ENCODE data around the gene OR51G1.

The OR51G1 gene

DNA sequence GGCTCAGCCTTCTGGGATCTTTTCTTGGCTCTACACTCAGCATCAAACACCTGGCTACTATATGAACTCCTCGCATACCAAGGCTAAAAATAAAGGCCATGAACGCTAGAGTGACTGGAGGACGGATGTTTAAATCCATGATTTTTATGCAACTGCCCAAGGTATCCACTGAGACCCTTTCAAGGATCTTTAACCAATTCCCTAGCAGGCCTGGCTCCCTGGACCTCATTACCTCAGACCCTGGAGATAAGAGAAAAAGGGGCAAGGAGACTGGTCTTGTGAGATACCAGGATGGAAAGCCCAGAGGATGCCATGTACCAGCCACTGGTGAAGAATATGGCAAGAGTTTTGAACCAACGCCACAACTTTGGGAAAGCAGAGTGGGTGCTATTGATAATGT lies 4.9 kb downstream of the OR51G1 start, which contains the start of gene OR51G2:
Gene OR51G2, minus strand, starts transcription at position 101 of the 400 bp plus-strand sequence. CDS start 3,687 bp downstream, outside the sequence.
- H3K27me3 ChIP-seq (ENCODE audit: insufficient read depth, poor library complexity, severe bottlenecking): no peaks in the 10 kb centered on the region
- no peak for TF ChIP-seq POLR2AphosphoS5 (IDR thresholded peaks at IDR 0.05; ENCODE audit: low read depth)
- TF ChIP-seq SPI1 (IDR thresholded peaks at IDR 0.05; ENCODE audit: borderline replicate concordance, low read depth): no peak
- no peak for TF ChIP-seq REST (IDR thresholded peaks at IDR 0.05; ENCODE audit: insufficient replicate concordance, low read depth)
- no peak for TF ChIP-seq GABPA (IDR thresholded peaks at IDR 0.05; ENCODE audit: low read depth)
- no peak for TF ChIP-seq CTCF (IDR thresholded peaks at IDR 0.05; ENCODE audit: insufficient read depth, low read length)
- no peak for DNase-seq (ENCODE audit: low read depth in 1 of 2, low spot score in 1 of 2)

GRCh38 chr11:4916581-4916980 lies 7.6 kb downstream of the OR51G1 start:
- no peak for DNase-seq (ENCODE audit: low read depth in 1 of 2, low spot score in 1 of 2)
- H3K27me3 ChIP-seq (ENCODE audit: insufficient read depth, poor library complexity, severe bottlenecking): no peaks in the 10 kb centered on the region
- TF ChIP-seq GABPA (IDR thresholded peaks at IDR 0.05; ENCODE audit: low read depth): no peak

More for the DNA sequence above, 4.9 kb downstream of the OR51G1 start, which contains the start of gene OR51G2:
- Histone ChIP-seq H3K4me3 (replicated peaks; ENCODE audit: insufficient read depth, low read length) (no peak within 1 kb of the TSS), H3K27ac (replicated peaks) (no peak within 1 kb of the TSS)

GRCh38 chr11:4903484-4903883 lies 20.7 kb downstream of the OR51G1 start, which contains the start of gene OR51A7:
TSS of gene OR51A7 (plus strand) at chr11:4903783. CDS start at chr11:4907370, 3,587 bp downstream.
- no peak within 1 kb of the TSS for H3K27ac ChIP-seq (replicated peaks)
- peaks cover 2% of the 10 kb centered on the region for H3K27me3 ChIP-seq (ENCODE audit: insufficient read depth, poor library complexity, severe bottlenecking)
- no peak for DNase-seq (ENCODE audit: low read depth in 1 of 2, low spot score in 1 of 2)
- TF ChIP-seq CTCF (IDR thresholded peaks at IDR 0.05; ENCODE audit: insufficient read depth, low read length): no peak
- TF ChIP-seq POLR2AphosphoS5 (IDR thresholded peaks at IDR 0.05; ENCODE audit: low read depth): no peak
- TF ChIP-seq GABPA (IDR thresholded peaks at IDR 0.05; ENCODE audit: low read depth): no peak
- TF ChIP-seq SPI1 (IDR thresholded peaks at IDR 0.05; ENCODE audit: borderline replicate concordance, low read depth): no peak
- no peak for TF ChIP-seq REST (IDR thresholded peaks at IDR 0.05; ENCODE audit: insufficient replicate concordance, low read depth)
- no peak within 1 kb of the TSS for H3K4me3 ChIP-seq (replicated peaks; ENCODE audit: insufficient read depth, low read length)

More at GRCh38 chr11:4916581-4916980, 7.6 kb downstream of the OR51G1 start:
- no peak overlapping the region for H3K4me3 ChIP-seq (replicated peaks; ENCODE audit: insufficient read depth, low read length)
- H3K27ac ChIP-seq (replicated peaks): no peak overlapping the region

DNA sequence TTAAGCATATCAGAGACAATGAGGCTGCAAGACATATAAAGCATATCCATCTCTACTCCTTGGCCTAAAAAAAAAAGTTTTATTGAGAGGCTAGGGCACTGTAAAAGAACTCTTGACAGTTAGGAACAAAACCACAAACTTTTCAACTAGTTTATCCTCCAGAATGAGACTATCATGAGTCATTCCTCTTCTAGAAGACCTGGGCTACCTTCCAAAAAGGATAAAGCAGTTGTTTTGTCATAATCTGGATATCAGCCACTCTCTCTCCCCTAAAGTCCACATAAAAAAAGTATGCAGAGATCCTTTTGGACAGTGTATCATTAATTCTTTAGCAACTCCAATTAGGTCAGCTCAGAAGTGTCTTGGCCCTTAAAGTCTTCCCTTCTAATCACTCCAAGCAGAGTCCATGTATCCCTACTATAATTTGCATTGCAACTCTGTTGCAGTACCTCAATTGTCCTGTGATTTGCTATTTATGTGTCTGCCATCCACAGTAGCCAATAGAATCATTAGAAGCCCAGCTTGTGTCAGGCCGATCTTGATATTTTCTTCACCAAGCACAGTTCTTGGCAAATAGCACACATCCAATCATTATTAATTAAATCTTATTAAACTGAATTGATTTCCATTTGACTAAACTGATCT lies 32.0 kb downstream of the OR51G1 start:
- H3K27ac ChIP-seq (replicated peaks): no peak overlapping the region
- no peak overlapping the region for H3K4me3 ChIP-seq (replicated peaks; ENCODE audit: insufficient read depth, low read length)
- no peak for DNase-seq (ENCODE audit: low read depth in 1 of 2, low spot score in 1 of 2)
- no peaks in the 10 kb centered on the region for H3K27me3 ChIP-seq (ENCODE audit: insufficient read depth, poor library complexity, severe bottlenecking)
- TF ChIP-seq REST (IDR thresholded peaks at IDR 0.05; ENCODE audit: insufficient replicate concordance, low read depth): no peak
- no peak for TF ChIP-seq GABPA (IDR thresholded peaks at IDR 0.05; ENCODE audit: low read depth)
- no peak for TF ChIP-seq POLR2AphosphoS5 (IDR thresholded peaks at IDR 0.05; ENCODE audit: low read depth)
- TF ChIP-seq CTCF (IDR thresholded peaks at IDR 0.05; ENCODE audit: insufficient read depth, low read length): no peak
- TF ChIP-seq SPI1 (IDR thresholded peaks at IDR 0.05; ENCODE audit: borderline replicate concordance, low read depth): no peak

All from HL-60 (cell line).